ENCODE data around the gene KLF9.

GRCh38 chr9:70462300-70462699 lies 47.8 kb upstream of the KLF9 start:
- no peak for TF ChIP-seq CTCF (IDR thresholded peaks at IDR 0.05)
- TF ChIP-seq EZH2 (IDR thresholded peaks at IDR 0.05; ENCODE audit: borderline replicate concordance, insufficient read depth, low read depth, low read length, poor library complexity, severe bottlenecking): no peak

Measured in B cell (primary cell).